HFF-Myc (cell line): ENCODE data around the gene IQCM.
A peak's percentile ranks its signal among the peaks of the same experiment; 100 is the strongest.

ENCODE experiments used
- DNase-seq: peaks from one replicate; pipeline ENCODE4 v3.0.0-alpha.2; 2011; ENCODE audit warnings: low read depth; ENCODE audit errors: extremely low read depth
- H3K4me3 ChIP-seq: replicated peaks from 2 replicates; pipeline ENCODE4 v1.5.1; 2011; ENCODE audit warnings: low read depth, mild to moderate bottlenecking, control low read depth, low read length
- TF ChIP-seq, protein P1 (sequence below): IDR thresholded peaks from 2 replicates; pipeline ENCODE4 v1.5.1; 2012; ENCODE audit warnings: mild to moderate bottlenecking, low read depth, low read length, control low read depth; ENCODE audit errors: missing control alignments

IQCM gene

DNA sequence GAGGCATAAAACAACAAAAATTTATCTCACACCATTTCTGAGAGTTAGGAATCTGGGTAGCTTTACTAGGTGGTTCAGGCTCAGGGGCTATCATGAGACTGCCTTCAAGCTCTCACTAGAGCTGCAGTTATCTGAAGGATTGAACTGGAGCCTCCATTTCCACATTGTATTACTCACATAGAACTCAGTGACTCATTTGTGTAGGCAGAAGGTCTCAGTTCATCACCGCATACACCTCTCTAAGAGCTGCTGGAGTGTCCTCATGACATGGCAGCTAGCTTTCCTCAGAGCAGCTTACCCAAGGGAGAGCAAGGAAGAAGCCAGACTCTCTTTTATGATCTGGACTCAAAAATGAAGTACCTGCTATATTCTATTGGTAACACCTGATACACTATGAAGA lies 389.2 kb downstream of the IQCM start:
- TF ChIP-seq, protein P1, sequence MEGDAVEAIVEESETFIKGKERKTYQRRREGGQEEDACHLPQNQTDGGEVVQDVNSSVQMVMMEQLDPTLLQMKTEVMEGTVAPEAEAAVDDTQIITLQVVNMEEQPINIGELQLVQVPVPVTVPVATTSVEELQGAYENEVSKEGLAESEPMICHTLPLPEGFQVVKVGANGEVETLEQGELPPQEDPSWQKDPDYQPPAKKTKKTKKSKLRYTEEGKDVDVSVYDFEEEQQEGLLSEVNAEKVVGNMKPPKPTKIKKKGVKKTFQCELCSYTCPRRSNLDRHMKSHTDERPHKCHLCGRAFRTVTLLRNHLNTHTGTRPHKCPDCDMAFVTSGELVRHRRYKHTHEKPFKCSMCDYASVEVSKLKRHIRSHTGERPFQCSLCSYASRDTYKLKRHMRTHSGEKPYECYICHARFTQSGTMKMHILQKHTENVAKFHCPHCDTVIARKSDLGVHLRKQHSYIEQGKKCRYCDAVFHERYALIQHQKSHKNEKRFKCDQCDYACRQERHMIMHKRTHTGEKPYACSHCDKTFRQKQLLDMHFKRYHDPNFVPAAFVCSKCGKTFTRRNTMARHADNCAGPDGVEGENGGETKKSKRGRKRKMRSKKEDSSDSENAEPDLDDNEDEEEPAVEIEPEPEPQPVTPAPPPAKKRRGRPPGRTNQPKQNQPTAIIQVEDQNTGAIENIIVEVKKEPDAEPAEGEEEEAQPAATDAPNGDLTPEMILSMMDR, result no peak
- DNase-seq, result no peak
- no peak overlapping the region for H3K4me3 ChIP-seq

DNA sequence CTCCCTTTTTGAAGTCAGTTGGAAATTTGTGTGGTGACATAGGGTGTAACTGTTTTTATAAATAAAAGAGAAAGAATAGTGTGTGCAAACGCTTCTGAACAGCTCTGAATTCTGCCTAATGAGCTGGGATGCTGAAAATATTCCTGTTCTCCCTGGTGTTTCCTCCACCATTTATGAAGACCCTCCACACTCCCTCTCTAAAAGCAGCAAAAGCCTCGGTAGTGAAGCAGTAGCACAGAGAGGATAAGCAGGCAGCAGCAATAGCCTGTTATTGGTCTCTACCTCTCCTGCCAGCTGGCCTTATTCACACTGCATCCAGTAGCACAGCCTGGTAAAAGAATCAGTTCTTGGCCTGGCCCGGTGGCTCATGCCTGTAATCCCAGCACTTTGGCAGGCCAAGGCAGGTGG lies 406.1 kb downstream of the IQCM start:
- no peak overlapping the region for H3K4me3 ChIP-seq
- no peak for DNase-seq
- TF ChIP-seq, protein P1, result no peak

DNA sequence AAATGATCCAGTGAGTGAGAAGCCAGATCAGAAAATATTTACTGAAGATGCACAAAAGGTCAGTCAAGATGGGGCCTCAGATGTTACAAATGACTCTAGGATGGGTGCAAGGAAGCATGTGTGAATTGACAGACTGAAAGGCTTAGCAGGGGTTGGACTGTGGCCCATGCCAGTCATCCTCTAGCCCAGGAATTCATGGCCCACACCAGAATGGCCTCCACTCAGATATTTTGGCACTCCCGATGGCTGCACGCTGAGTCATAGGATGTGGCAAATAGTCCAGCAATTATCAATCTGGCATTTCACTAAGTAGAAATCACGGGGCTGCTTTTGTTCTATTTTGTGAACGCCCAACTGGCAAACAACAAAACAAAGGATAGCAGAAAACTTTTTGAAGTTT lies 406.5 kb downstream of the IQCM start:
- H3K4me3 ChIP-seq, result no peak overlapping the region
- peak; percentile 22 for DNase-seq
- TF ChIP-seq, protein P1, result no peak

DNA sequence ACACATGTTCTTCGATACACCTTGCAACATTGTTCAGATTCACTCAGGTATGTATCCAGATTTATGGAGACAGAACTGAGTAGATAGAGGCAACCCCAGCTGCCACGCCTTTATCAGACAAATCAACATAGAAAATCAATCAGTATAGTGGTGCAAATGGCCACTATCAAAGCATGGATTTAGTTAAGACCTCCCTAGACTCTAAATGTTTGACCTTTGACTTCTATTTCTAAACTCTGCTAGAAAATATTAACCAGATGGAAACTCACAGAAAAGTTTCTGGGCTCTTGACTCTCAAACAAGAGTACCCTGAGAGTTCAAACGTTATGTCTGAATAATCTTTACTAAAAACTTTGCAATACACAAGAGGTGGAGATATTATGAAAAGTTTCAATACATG lies 411.5 kb downstream of the IQCM start:
- TF ChIP-seq, protein P1, result no peak
- H3K4me3 ChIP-seq, result no peak overlapping the region
- DNase-seq, result no peak

DNA sequence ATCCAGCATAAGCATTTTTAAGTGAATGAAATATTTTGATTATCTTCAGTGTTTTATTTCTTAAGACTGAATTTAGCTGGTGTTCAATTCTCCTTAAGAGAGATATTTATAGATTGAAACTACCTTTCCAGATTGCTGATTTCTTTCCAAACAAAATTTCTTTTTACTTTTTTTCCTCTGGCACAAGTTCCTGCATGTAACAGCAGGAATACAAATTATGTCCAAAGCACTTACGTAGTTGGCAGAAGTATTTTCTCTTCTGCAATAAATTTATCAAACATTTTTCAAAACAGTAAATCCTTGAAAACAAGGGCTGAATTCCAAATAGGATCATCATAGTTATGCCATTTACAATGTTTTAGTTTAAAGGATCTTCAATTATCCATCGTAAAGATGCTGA lies 412.6 kb downstream of the IQCM start:
- no peak overlapping the region for H3K4me3 ChIP-seq
- TF ChIP-seq, protein P1, result no peak
- DNase-seq, result no peak

DNA sequence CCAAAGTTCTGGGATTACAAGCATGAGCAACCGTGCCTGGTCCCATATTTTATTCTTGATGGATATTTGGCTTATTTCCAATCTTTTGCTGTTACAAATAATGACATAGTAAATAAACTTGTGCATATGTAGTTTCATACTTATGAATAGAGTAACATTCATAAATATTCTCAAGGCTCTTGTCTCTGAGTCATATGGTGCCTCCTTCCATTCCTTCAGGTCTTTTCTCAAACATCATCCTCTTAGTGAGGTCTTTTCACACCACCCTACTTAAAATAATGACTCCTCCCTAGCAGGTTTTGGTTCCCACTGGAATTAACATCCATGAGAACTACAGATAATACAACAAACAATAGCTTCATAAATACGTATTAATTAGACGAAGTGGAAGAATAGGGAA lies 416.6 kb downstream of the IQCM start:
- TF ChIP-seq, protein P1, result no peak
- H3K4me3 ChIP-seq, result no peak overlapping the region
- DNase-seq, result no peak

DNA sequence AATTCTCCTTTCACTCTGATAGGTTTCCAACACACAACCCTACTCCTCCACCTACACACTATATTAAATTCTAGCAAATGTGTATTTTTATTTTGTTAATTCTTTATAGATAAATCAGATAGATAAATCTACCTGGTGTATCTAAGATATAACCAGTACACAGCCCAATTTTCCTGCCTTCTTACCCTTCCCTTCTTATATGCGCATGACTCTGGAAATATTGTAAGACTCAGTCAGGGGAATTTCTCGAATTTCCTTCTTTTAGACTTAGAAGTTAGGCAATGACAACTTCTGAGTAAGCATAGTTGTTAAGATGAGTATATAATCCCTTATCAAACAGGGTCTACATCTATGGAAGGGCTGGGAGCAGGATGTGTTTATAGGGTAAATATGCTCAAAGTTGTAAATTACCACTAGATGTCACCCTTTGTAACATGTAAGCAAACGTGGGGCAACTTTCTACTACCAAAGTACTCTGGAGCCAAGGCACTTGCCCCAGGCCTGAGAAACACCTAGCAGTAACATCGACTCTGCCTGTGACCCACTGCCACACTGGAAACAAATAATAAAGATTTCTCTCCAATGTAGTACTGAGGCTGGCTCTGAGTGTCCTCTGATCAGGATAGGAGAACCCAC lies 444.7 kb downstream of the IQCM start:
- TF ChIP-seq, protein P1, result no peak
- DNase-seq, result peak; percentile 35

More for the DNA sequence above, 444.7 kb downstream of the IQCM start:
- no peak overlapping the region for H3K4me3 ChIP-seq
